Endothelial cell of umbilical vein (primary cell): Measurements from ENCODE around the gene SLC12A5. TPM values are rescaled to one million over a fixed set of nuclear protein-coding genes. Genes with fewer than 3 reads are reported as not detected.

Experiments
- BruUV-seq: library from RNA; stranded (reverse); fragments of 400-500 nt; replicated peaks from 2 replicates; lab custom pipeline; 2021; lab: Mats Ljungman, UMichigan
- CTCF ChIA-PET: fragments of 300-600, 350-600 bp; sonication (Branson Sonifier 250); formaldehyde crosslinking; loops from one replicate; lab custom pipeline; 2021; ENCODE audit warnings: antibody characterized with exemption, inconsistent platforms; lab: Charles Lee
- POLR2A ChIA-PET: fragments of 300-600, 350-600 bp; sonication (Branson Sonifier 250); formaldehyde crosslinking; loops from one replicate; lab custom pipeline; 2021; ENCODE audit warnings: antibody characterized with exemption, inconsistent platforms; lab: Charles Lee
- DNase-seq: peaks from one replicate; pipeline ENCODE4 v3.0.0-alpha.2; 2011; ENCODE audit warnings: low read depth, low spot score
- FAIRE-seq: peaks from 2 replicates; lab custom pipeline; 2011; peaks lifted over from hg19 to GRCh38; lab: Jason Lieb, UNC
- H2AFZ ChIP-seq: 2 replicates; pipeline ENCODE4 v1.6.0; 2012; ENCODE audit warnings: low read depth, low read length, control low read depth, inconsistent platforms
- H3K27ac ChIP-seq: 2 replicates; pipeline ENCODE4 v1.5.1; 2011; ENCODE audit warnings: low read depth, mild to moderate bottlenecking, control low read depth, low read length, moderate library complexity; ENCODE audit not compliant: insufficient read depth
- H3K27me3 ChIP-seq, 2 experiments: 2 replicates each; pipeline versions ENCODE4 v1.6.0 to v1.6.1; 2011; ENCODE audit warnings: low read length in 2 of 2, mixed read lengths in 1 of 2; ENCODE audit not compliant: control insufficient read depth in 2 of 2, insufficient read depth in 2 of 2
- H3K36me3 ChIP-seq, 2 experiments: 2 replicates in 1 of 2; 3 replicates in 1 of 2; pipeline ENCODE4 v1.5.1; 2011; ENCODE audit warnings: low read length in 2 of 2, mild to moderate bottlenecking in 1 of 2, moderate library complexity in 1 of 2; ENCODE audit not compliant: control insufficient read depth in 2 of 2, insufficient read depth in 2 of 2; ENCODE audit errors: extremely low read depth in 1 of 2
- H3K4me1 ChIP-seq: 3 replicates; pipeline ENCODE4 v1.5.1; 2011; ENCODE audit warnings: mild to moderate bottlenecking, low read length; ENCODE audit not compliant: control insufficient read depth, insufficient read depth; ENCODE audit errors: extremely low read depth
- H3K4me2 ChIP-seq: 2 replicates; pipeline ENCODE4 v1.6.1; 2011; ENCODE audit warnings: low read length, control low read depth, mixed read lengths; ENCODE audit not compliant: insufficient read depth
- H3K4me3 ChIP-seq, 3 experiments: fragments of 200-600 bp in 1 of 3; sonication (generic), shearing (Covaris generic) in 1 of 3; replicated peaks in 1 of 3; 2 replicates each; pipeline ENCODE4 v1.5.1; 2011 to 2016; ENCODE audit warnings: control low read depth in 3 of 3, low read length in 3 of 3, mild to moderate bottlenecking in 2 of 3, inconsistent platforms in 1 of 3, low read depth in 1 of 3, moderate library complexity in 1 of 3; ENCODE audit not compliant: insufficient read depth in 1 of 3
- H3K79me2 ChIP-seq: 2 replicates; pipeline ENCODE4 v1.6.0; 2012; ENCODE audit warnings: low read length, inconsistent platforms; ENCODE audit not compliant: control insufficient read depth, insufficient read depth
- H3K9ac ChIP-seq: replicated peaks from 2 replicates; pipeline ENCODE3; 2011; ENCODE audit warnings: low read length, control low read depth; ENCODE audit not compliant: insufficient read depth; ENCODE audit errors: extremely low read depth
- H3K9me1 ChIP-seq: replicated peaks from 3 replicates; pipeline ENCODE4 v1.6.0; 2011; ENCODE audit warnings: mild to moderate bottlenecking, low read length; ENCODE audit not compliant: control insufficient read depth, insufficient read depth; ENCODE audit errors: extremely low read depth
- H3K9me3 ChIP-seq: replicated peaks from 2 replicates; pipeline ENCODE4 v1.5.1; 2012; ENCODE audit warnings: low read length, inconsistent platforms; ENCODE audit not compliant: control insufficient read depth, insufficient read depth
- H4K20me1 ChIP-seq: replicated peaks from 2 replicates; pipeline ENCODE3; 2011; ENCODE audit warnings: mild to moderate bottlenecking, low read length; ENCODE audit not compliant: control insufficient read depth, insufficient read depth; ENCODE audit errors: extremely low read depth
- GATA2 ChIP-seq: IDR thresholded peaks from 2 replicates; pipeline ENCODE4 v1.7.0; 2011; ENCODE audit warnings: low read depth, mild to moderate bottlenecking, moderate library complexity, mixed read lengths, low read length; ENCODE audit not compliant: insufficient read length, insufficient read depth
- JUN ChIP-seq: IDR thresholded peaks from 2 replicates; pipeline ENCODE4 v1.6.1; 2011; ENCODE audit warnings: borderline replicate concordance, low read depth; ENCODE audit not compliant: insufficient read length, insufficient read depth
- POLR2AphosphoS5 ChIP-seq: IDR thresholded peaks from 2 replicates; pipeline ENCODE4 v1.6.1; 2012; ENCODE audit warnings: low read depth, mild to moderate bottlenecking, control low read depth, low read length, moderate library complexity; ENCODE audit not compliant: insufficient read depth
- dilution Hi-C: fragments of 300-500 bp; cut with MboI; formaldehyde crosslinking; loops from one replicate; pipeline ENCODE4 v1.15.0; 2019; ENCODE audit warnings: low sequenced_read_pairs; ENCODE audit not compliant: extremely low pct_ligation_motif_present
- intact Hi-C: fragments of 100-400 bp; cut with micrococcal nuclease; formaldehyde crosslinking; loops from one replicate; pipeline ENCODE4 v1.10.0; 2022
- polyA plus RNA-seq, 4 experiments: library from polyadenylated mRNA; depleted of rRNA in 3 of 4; stranded (reverse) in 3 of 4; unstranded in 1 of 4; fragments of >200 nt; gene quantifications; 2 replicates each; pipeline versions ENCODE4 v1.2.1 to v1.2.3, GENCODE V29; 2011 to 2012; ENCODE audit warnings: missing spikeins in 1 of 4
- total RNA-seq: library from RNA; stranded (reverse); gene quantifications from 2 replicates; pipeline ENCODE4 v1.2.3, GENCODE V29; 2021
- TF ChIP-seq, protein P1 (sequence below), 2 donors: IDR thresholded peaks; 1 replicate in 1 of 2; 2 replicates in 1 of 2; pipeline ENCODE4 v1.5.1; 2011; ENCODE audit warnings: low read length in 2 of 2, mild to moderate bottlenecking in 2 of 2, moderate library complexity in 2 of 2, control low read depth in 1 of 2, inconsistent platforms in 1 of 2, low read depth in 1 of 2; ENCODE audit not compliant: insufficient read depth in 1 of 2; ENCODE audit errors: extremely low read depth in 1 of 2

The SLC12A5 gene
- total and polyA plus RNA-seq, 2 donors (not counting 3 experiments of a cell fraction or from before 2014, with no cell fraction given) = 1.6 to 2.3 TPM

DNA sequence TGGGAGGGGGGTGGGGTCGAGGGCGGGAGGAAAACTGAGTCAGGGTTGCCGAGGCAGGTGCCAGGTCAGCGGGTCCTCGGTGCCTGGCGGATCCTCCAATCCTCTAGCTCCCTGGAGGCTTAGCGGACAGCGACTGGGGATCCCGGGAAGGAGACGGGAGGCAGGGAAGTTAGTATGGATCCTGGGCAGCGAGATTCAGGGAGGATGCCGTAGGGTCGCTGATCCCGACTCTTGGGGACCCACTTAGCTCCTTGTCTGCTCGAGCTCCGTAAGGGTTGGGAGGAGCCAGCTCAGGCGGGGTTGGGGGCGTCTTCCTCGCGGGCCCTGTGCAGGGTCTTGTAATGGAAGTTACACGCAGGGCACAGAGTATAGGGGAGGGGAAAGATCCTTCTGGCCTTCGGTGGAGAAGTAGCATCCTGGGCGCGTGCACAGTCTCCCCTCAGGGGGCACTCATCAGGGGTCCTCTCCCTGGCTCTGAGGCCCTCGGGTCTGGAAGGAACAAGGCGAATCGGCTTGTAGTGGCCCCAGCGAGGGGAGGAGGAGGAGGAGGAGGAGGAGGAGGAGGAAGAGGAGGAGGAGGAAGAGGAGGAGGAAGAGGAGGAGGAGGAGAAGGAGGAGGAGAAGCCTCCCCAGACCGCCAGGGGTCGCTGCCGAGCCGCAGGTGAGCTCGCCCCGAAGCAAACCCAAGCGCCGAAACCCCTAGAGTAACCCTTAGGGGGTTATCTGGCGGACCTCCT is 6.4 kb upstream of the SLC12A5 start:
- dilution Hi-C loops (no loop called here), intact Hi-C loops (loop anchor here (1.0 to 5.0 kb wide), 5 partner anchors 35 to 326 kb away; no protein-coding TSS in a partner anchor)
- CTCF ChIA-PET = interaction anchor here (0.6 to 1.9 kb wide), 33 partner anchors 9 to 416 kb away, joined by 3 to 34 read pairs (median 4); partner anchors contain the start of gene MMP9

More for the DNA sequence above, 6.4 kb upstream of the SLC12A5 start:
- FAIRE-seq (no peak), DNase-seq (no peak)
- H3K4me2 ChIP-seq = peak overlapping the region; percentile 15
- H2AFZ ChIP-seq = no peak overlapping the region
- no peak for TF ChIP-seq GATA2
- TF ChIP-seq, protein P1, sequence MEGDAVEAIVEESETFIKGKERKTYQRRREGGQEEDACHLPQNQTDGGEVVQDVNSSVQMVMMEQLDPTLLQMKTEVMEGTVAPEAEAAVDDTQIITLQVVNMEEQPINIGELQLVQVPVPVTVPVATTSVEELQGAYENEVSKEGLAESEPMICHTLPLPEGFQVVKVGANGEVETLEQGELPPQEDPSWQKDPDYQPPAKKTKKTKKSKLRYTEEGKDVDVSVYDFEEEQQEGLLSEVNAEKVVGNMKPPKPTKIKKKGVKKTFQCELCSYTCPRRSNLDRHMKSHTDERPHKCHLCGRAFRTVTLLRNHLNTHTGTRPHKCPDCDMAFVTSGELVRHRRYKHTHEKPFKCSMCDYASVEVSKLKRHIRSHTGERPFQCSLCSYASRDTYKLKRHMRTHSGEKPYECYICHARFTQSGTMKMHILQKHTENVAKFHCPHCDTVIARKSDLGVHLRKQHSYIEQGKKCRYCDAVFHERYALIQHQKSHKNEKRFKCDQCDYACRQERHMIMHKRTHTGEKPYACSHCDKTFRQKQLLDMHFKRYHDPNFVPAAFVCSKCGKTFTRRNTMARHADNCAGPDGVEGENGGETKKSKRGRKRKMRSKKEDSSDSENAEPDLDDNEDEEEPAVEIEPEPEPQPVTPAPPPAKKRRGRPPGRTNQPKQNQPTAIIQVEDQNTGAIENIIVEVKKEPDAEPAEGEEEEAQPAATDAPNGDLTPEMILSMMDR (IDR thresholded peaks at IDR 0.05; ENCODE audit: extremely low read depth in 1 of 2, insufficient read depth in 1 of 2, low read depth in 1 of 2, low read length in 2 of 2) = peak; percentile 53 to 77
- TF ChIP-seq POLR2AphosphoS5 = no peak
- TF ChIP-seq JUN = no peak
- H3K9me1 ChIP-seq = no peaks in the 10 kb centered on the region
- no peaks in the 10 kb centered on the region for H3K79me2 ChIP-seq
- no peak overlapping the region for H3K27ac ChIP-seq
- no TSS peak for BruUV-seq
- no peaks in the 10 kb centered on the region for H3K36me3 ChIP-seq
- H3K9ac ChIP-seq = no peak overlapping the region
- H3K9me3 ChIP-seq = no peaks in the 10 kb centered on the region
- H4K20me1 ChIP-seq = no peaks in the 10 kb centered on the region
- no peak overlapping the region for H3K4me3 ChIP-seq
- peaks cover 10 to 22% of the 10 kb centered on the region in 2 experiments for H3K27me3 ChIP-seq
- H3K4me1 ChIP-seq = no peaks in the 10 kb centered on the region
- POLR2A ChIA-PET = interaction anchor here (0.5 to 0.6 kb wide), 3 partner anchors 327 to 1736 kb away, joined by 3 to 5 read pairs (median 3); no protein-coding TSS in a partner anchor
